ENCODE measurements around the gene SCUBE2. TPM values are rescaled to one million over a fixed set of nuclear protein-coding genes. Genes with fewer than 3 reads are reported as not detected.

Gene SCUBE2
- polyA plus RNA-seq, 2 of the 4 experiments (the other 2 are of a cell fraction) = 0.49 to 0.63 TPM

- TF ChIP-seq REST (IDR thresholded peaks at IDR 0.05) = no peak
- no peak for TF ChIP-seq RARB (CRISPR knock-in tag; IDR thresholded peaks at IDR 0.05)
- no peak for TF ChIP-seq ELK1 (IDR thresholded peaks at IDR 0.05; ENCODE audit: low read depth, low read length)
- no peak for TF ChIP-seq NR3C1 (IDR thresholded peaks at IDR 0.05)
- TF ChIP-seq ZFP36 (IDR thresholded peaks at IDR 0.05; ENCODE audit: borderline replicate concordance, partially characterized antibody) = no peak
These were observed 22.1 kb downstream of the SCUBE2 start (continued) for GRCh38 chr11:9069256-9069655.

GRCh38 chr11:9066433-9066925 is 24.9 kb downstream of the SCUBE2 start:
- TF ChIP-seq MYC (IDR thresholded peaks at IDR 0.05; ENCODE audit: borderline replicate concordance, low read length) (no peak), POLR2A (IDR thresholded peaks at IDR 0.05; ENCODE audit: low read length) (no peak), HMGXB4 (CRISPR knock-in tag; IDR thresholded peaks at IDR 0.05; ENCODE audit: borderline replicate concordance) (no peak), E2F6 (IDR thresholded peaks at IDR 0.05; ENCODE audit: borderline replicate concordance, low read depth) (no peak), ZNF302 (CRISPR knock-in tag; IDR thresholded peaks at IDR 0.05) (no peak), RARB (CRISPR knock-in tag; IDR thresholded peaks at IDR 0.05) (no peak), KDM5A (IDR thresholded peaks at IDR 0.05) (no peak), TP53 (CRISPR knock-in tag; IDR thresholded peaks at IDR 0.05) (no peak)
- DNase-seq (ENCODE audit: low read depth in 1 of 2, low spot score in 1 of 2) (no peak), FAIRE-seq (no peak), ATAC-seq (peak; percentile 27 to 28; a peak in 3 of 6 replicates)
- H3K9me3 ChIP-seq = no peaks in the 10 kb centered on the region
- 76% methylated on average over 5 of the region's 5 CpGs for WGBS (ENCODE audit: missing lambda C conversion rate)
- peak overlapping the region; percentile 36 to 66; a peak in 5 of 6 replicates for H3K27ac ChIP-seq
- H3K4me3 ChIP-seq = no peak overlapping the region
- CTCF ChIA-PET = interaction anchor here (1.1 to 2.1 kb wide), 3 partner anchors 17 to 71 kb away, joined by 3 to 5 read pairs (median 3); no protein-coding TSS in a partner anchor
- H3K4me1 ChIP-seq = peaks cover 14% of the 10 kb centered on the region
- POLR2A ChIA-PET = no interaction called here
- H3K4me2 ChIP-seq = peak overlapping the region; percentile 47; the same call in 2 of the 3 replicates

- H3K4me1 ChIP-seq = peaks cover 14% of the 10 kb centered on the region
- DNase-seq (ENCODE audit: low read depth in 1 of 2, low spot score in 1 of 2) = peak in 1 of 2 experiments; percentile 29
- WGBS (ENCODE audit: missing lambda C conversion rate) = 63% methylated on average over 15 of the region's 15 CpGs
- peak; percentile 26 to 78 for ATAC-seq
- no peak overlapping the region for H3K4me3 ChIP-seq
- ChIA-PET CTCF (interaction anchor here (1.1 to 2.1 kb wide), 4 partner anchors 13 to 72 kb away, joined by 3 to 5 read pairs (median 3); no protein-coding TSS in a partner anchor), POLR2A (no interaction called here)
- H3K4me2 ChIP-seq = peak overlapping the region; percentile 47
- FAIRE-seq = no peak
- no peak for TF ChIP-seq ESRRA (IDR thresholded peaks at IDR 0.05; ENCODE audit: borderline replicate concordance, low read length)
- no peak for TF ChIP-seq FOSL2 (IDR thresholded peaks at IDR 0.05)
- 0 out of 2 replicates have a peak, but pooled peaks have one; percentile 12 for TF ChIP-seq FOSL2 (CRISPR knock-in tag; IDR thresholded peaks at IDR 0.05)
- TF ChIP-seq CEBPB (IDR thresholded peaks at IDR 0.05) = 0 out of 4 replicates have a peak, but pooled peaks of 1 of the 2 experiments have one; percentile 16
- H3K27ac ChIP-seq = peak overlapping the region; percentile 36 to 66; a peak in 5 of 6 replicates
- H3K9me3 ChIP-seq = no peaks in the 10 kb centered on the region
These were observed 25.6 kb downstream of the SCUBE2 start for GRCh38 chr11:9065607-9066432.

All from A549 (cell line).